Aorta (tissue), 5 donors: ENCODE results near the gene SEMA3F. TPM values are rescaled to one million over a fixed set of nuclear protein-coding genes. Genes with fewer than 3 reads are reported as not detected.

ENCODE experiments used
- ATAC-seq: fragments of 200-7000 bp; cut with Tn5 transposase; one replicate; pipeline ENCODE4 v1.9.1; 2022; ENCODE audit warnings: moderate library complexity; ENCODE audit not compliant: low FRiP score
- DNase-seq, 2 donors: peaks; one replicate each; pipeline ENCODE4 v3.0.0-alpha.2; 2020
- H3K27ac ChIP-seq, 2 donors: one replicate each; pipeline ENCODE4 v1.5.1; 2013; ENCODE audit warnings: low read length in 2 of 2, mild to moderate bottlenecking in 2 of 2, moderate library complexity in 2 of 2, control low read depth in 1 of 2, inconsistent platforms in 1 of 2, low read depth in 1 of 2
- H3K27me3 ChIP-seq, 2 donors: one replicate each; pipeline ENCODE4 v1.6.1; 2013; ENCODE audit warnings: control low read depth in 1 of 2, low read length in 1 of 2, mild to moderate bottlenecking in 1 of 2, moderate library complexity in 1 of 2; ENCODE audit not compliant: insufficient read depth in 2 of 2, control insufficient read depth in 1 of 2
- H3K36me3 ChIP-seq, 2 donors: one replicate each; pipeline ENCODE4 v1.6.1; 2013; ENCODE audit warnings: control low read depth in 1 of 2, low read length in 1 of 2, mild to moderate bottlenecking in 1 of 2; ENCODE audit not compliant: insufficient read depth in 2 of 2, control insufficient read depth in 1 of 2
- H3K4me1 ChIP-seq, 2 donors: one replicate each; pipeline ENCODE4 v1.6.1; 2013; ENCODE audit warnings: low read length in 2 of 2, control low read depth in 1 of 2, mild to moderate bottlenecking in 1 of 2, moderate library complexity in 1 of 2; ENCODE audit not compliant: insufficient read depth in 2 of 2, control insufficient read depth in 1 of 2
- H3K4me3 ChIP-seq, 2 donors: one replicate each; pipeline ENCODE4 v1.5.1; 2013; ENCODE audit warnings: low read length in 2 of 2, control low read depth in 1 of 2, mild to moderate bottlenecking in 1 of 2
- H3K9me3 ChIP-seq: one replicate; pipeline ENCODE4 v1.6.1; 2013; ENCODE audit warnings: mild to moderate bottlenecking, low read length; ENCODE audit not compliant: control insufficient read depth
- WGBS, 2 donors: extraction: QIAGEN DNeasy Blood & Tissue Kit; methylation state at CpG; one replicate each; pipeline ENCODE4 v1.1.7; 2013; 5-methylcytosine and 5-hydroxymethylcytosine counted together
- intact Hi-C, 2 donors: fragments of 100-400 bp; cut with DNase I; formaldehyde crosslinking; loops; one replicate each; pipeline versions ENCODE4 v1.14.2 to v1.15.0; 2022
- long read RNA-seq, 2 donors: library from polyadenylated mRNA; unstranded; transcript quantifications; one replicate each; pipeline ENCODE4 v2.0.0, GENCODE V29; 2020 to 2021
- polyA plus RNA-seq, 2 donors: library from polyadenylated mRNA; stranded (reverse); fragments of 200-250 nt; gene quantifications; one replicate each; pipeline ENCODE4 v1.2.3, GENCODE V29; 2013
- total RNA-seq, 2 donors: library from RNA; stranded (reverse); fragmentation: NEBNext Ultra II Directional; extraction: Animal tissue kit (Norgen Biotek cat#: 25700); gene quantifications; one replicate each; pipeline ENCODE4 v1.2.1, GENCODE V29; 2021
- donor health status: healthy with polysubstance abuse.
- donor health status: Bipolar disorder and iron deficiency.
- donor health status: DM: no; HTN: no; CAD: no.
- donor health status: DM: no; HTN: no; CAD: no.
- donor health status: DM: yes; HTN: yes; CAD: no.

SEMA3F gene
- 10 to 100 TPM; 39.2 to 40.3 TPM for total RNA-seq
- polyA plus RNA-seq, result 10 to 100 TPM; 10.3 to 17.4 TPM
- long read RNA-seq, donor 1, partial matches to known transcripts, result 0 of 3 reads
- long read RNA-seq, donor 1, other reads (novel, unspliced or antisense), result 3 of 3 reads
- long read RNA-seq, donor 2, partial matches to known transcripts, result 5 of 15 reads
- long read RNA-seq, donor 2, other reads (novel, unspliced or antisense), result 10 of 15 reads

DNA sequence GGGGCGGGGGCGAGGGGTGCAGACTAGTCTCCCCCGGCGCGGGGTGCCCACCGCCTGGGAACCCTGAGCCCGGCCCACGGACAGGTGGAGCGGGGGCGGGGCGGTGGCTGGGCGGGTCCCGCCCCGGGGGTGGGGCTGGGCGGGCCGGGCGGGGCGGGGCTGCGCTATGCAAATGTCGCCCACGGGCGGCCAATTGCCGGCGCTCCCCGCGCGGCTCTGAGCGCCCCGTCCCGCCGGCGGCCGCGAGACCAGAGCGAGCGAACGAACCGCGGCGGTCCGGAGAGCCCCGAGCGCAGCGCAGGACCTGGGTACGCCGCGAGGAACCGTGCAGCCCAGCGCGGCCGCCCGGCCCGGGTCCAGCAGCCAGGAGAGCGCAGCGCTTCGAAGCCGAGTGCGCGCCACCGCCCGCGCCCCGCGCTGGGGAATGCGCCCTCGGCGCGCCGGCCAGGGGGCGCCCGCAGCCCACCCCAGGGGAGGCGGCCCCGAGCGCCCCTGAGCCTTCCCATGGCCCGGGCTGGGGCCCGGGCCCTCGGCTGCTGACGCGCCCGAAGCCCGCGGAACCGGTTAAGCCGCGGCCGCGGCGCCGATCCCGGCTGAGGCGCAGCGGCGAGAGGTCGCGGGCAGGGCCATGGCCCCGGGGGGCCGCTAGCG lies at the start of gene SEMA3F:
TSS of gene SEMA3F (plus strand) at position 485 of the 651 bp plus-strand sequence. CDS start 4,299 bp downstream, outside the sequence.
- no peaks in the 10 kb centered on the region for H3K36me3 ChIP-seq
- no peak within 1 kb of the TSS for H3K27ac ChIP-seq
- no peaks in the 10 kb centered on the region for H3K4me1 ChIP-seq
- peak within 1 kb of the TSS; percentile 48 to 64 for H3K4me3 ChIP-seq
- DNase-seq (peak; percentile 67 to 89), ATAC-seq (peak; percentile 63)
- H3K9me3 ChIP-seq, result no peaks in the 10 kb centered on the region
- intact Hi-C loops, result no loop called here
- 0 to 1% methylated on average over 57 to 98 of the region's 98 CpGs for WGBS, 2 donors
- H3K27me3 ChIP-seq, result no peaks in the 10 kb centered on the region

DNA sequence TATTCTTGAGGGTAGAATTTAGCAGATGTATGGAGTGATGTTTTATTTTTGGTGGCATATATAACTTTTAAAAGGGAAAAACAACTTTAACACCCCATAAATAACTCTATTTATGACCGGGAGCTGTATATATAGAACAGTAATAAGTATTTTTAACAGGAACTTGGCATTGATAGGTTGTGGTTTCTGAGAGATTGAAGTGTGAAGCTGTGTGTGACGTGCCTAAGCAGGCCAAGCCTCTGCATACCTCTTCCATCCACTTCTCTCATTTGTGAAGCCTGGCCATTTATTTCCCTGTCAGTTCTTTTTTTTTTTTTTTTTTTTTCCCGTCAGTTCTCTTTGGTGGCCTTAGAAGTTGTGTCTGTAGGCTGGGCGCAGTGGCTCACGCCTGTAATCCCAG lies 43.4 kb upstream of the SEMA3F start:
- intact Hi-C loops, result no loop called here
- no peaks in the 10 kb centered on the region for H3K4me1 ChIP-seq
- 55% methylated on average over 5 of the region's 5 CpGs for WGBS, 2 donors
- ATAC-seq (no peak), DNase-seq (no peak)
- H3K9me3 ChIP-seq, result no peaks in the 10 kb centered on the region
- H3K36me3 ChIP-seq, result peaks cover 23 to 25% of the 10 kb centered on the region in 2 donors
- no peak overlapping the region for H3K27ac ChIP-seq
- H3K27me3 ChIP-seq, result no peaks in the 10 kb centered on the region
- no peak overlapping the region for H3K4me3 ChIP-seq

DNA sequence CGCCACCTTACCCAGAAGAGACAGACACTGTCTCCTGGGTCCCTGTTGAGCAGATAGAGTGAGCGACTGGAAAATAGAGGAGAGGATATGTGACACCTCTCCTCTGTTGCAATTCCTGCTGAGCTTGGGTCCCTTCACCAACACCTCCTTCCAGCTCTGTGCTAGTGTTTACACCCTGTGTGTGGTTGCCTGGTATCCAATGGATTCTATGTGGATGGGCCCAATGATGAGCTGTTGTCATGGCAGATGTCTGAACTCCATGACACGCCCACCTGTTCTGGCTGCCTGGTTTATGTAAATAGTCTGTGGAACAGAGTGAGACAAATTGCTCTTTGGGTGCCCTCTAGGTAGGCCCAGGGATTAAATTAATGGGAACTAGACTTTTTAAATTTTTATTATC lies 42.7 kb upstream of the SEMA3F start:
- intact Hi-C loops, result no loop called here
- no peak overlapping the region for H3K4me3 ChIP-seq
- no peak for DNase-seq
- no peaks in the 10 kb centered on the region for H3K9me3 ChIP-seq
- peaks cover 17 to 24% of the 10 kb centered on the region in 2 donors for H3K36me3 ChIP-seq
- H3K27ac ChIP-seq, result no peak overlapping the region
- WGBS, 2 donors, result 83 to 89% methylated on average over 2 to 3 of the region's 3 CpGs
- no peak for ATAC-seq
- H3K4me1 ChIP-seq, result no peaks in the 10 kb centered on the region
- no peaks in the 10 kb centered on the region for H3K27me3 ChIP-seq

DNA sequence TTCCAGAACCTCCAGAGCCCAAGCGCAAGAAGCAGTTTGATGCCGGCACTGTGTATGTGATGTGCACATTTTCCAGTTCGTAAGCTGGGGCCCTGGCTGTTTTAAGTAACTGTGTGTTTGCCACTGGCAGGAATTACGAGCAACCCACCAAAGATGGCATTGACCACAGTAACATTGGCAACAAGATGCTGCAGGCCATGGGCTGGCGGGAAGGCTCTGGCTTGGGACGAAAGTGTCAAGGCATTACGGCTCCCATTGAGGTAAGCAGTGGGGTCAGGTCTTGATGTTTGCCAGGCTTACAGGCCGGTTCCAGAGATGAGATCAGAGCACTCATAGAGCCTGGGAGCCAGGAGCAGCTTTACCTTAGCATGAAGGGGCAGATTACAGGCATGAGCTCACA lies 38.0 kb upstream of the SEMA3F start:
- no peaks in the 10 kb centered on the region for H3K4me1 ChIP-seq
- no peaks in the 10 kb centered on the region for H3K27me3 ChIP-seq
- H3K36me3 ChIP-seq, result peaks cover 7 to 29% of the 10 kb centered on the region in 2 donors
- intact Hi-C loops, result no loop called here
- no peak overlapping the region for H3K27ac ChIP-seq
- no peaks in the 10 kb centered on the region for H3K9me3 ChIP-seq
- ATAC-seq (no peak), DNase-seq (no peak)
- no peak overlapping the region for H3K4me3 ChIP-seq
- WGBS, 2 donors, result 85 to 86% methylated on average over 8 of the region's 8 CpGs

DNA sequence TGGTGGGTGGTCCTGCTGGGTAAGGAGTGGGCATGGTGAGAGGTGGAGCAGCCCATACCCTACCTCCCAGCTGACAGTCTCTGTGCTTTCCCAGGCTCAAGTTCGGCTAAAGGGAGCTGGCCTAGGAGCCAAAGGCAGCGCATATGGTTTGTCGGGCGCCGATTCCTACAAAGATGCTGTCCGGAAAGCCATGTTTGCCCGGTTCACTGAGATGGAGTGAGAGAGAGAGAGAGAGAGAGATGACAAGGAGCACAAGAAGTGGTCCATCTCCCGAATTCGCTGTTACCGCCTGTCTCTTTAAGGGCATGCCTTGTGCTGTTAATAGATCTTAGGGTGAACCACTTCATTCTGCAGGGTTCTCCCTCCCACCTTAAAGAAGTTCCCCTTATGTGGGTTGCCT lies 36.9 kb upstream of the SEMA3F start:
- Histone ChIP-seq H3K36me3 (peaks cover 7 to 26% of the 10 kb centered on the region in 2 donors), H3K4me1 (no peaks in the 10 kb centered on the region), H3K27me3 (no peaks in the 10 kb centered on the region), H3K27ac (no peak overlapping the region), H3K9me3 (no peaks in the 10 kb centered on the region), H3K4me3 (no peak overlapping the region)
- no peak for DNase-seq
- intact Hi-C loops, result no loop called here
- WGBS, 2 donors, result 83 to 88% methylated on average over 10 of the region's 10 CpGs
- no peak for ATAC-seq

DNA sequence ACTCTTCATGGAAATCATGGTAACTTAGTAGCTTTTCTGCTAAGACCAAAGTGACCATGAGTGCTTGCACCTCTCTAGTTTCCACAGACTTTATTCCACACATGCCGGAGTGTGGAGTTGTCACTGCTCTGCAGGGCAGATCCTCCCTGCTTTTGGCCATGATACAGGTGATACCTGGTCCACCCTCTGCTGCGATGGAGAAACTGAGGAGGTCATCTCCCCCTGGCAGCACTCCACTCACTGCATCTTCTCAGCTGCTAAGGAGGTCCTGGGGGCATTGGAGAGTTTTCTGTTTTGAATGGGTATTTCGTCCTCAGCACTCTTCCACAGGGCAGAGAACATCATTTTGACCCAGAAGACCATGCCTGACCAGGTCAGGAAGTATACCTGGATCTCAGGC lies 35.3 kb upstream of the SEMA3F start:
- H3K36me3 ChIP-seq, result peaks cover 3 to 23% of the 10 kb centered on the region in 2 donors
- no peak overlapping the region for H3K27ac ChIP-seq
- H3K4me3 ChIP-seq, result no peak overlapping the region
- H3K9me3 ChIP-seq, result no peaks in the 10 kb centered on the region
- no peaks in the 10 kb centered on the region for H3K27me3 ChIP-seq
- ATAC-seq, result no peak
- DNase-seq, result no peak
- no peaks in the 10 kb centered on the region for H3K4me1 ChIP-seq
- 73 to 76% methylated on average over 3 of the region's 3 CpGs for WGBS, 2 donors
- intact Hi-C loops, result loop anchor here (2.0 to 10.0 kb wide), 2 partner anchors 69 to 155 kb away; partner anchors contain the start of gene LSMEM2 (in 1 of the 2)

DNA sequence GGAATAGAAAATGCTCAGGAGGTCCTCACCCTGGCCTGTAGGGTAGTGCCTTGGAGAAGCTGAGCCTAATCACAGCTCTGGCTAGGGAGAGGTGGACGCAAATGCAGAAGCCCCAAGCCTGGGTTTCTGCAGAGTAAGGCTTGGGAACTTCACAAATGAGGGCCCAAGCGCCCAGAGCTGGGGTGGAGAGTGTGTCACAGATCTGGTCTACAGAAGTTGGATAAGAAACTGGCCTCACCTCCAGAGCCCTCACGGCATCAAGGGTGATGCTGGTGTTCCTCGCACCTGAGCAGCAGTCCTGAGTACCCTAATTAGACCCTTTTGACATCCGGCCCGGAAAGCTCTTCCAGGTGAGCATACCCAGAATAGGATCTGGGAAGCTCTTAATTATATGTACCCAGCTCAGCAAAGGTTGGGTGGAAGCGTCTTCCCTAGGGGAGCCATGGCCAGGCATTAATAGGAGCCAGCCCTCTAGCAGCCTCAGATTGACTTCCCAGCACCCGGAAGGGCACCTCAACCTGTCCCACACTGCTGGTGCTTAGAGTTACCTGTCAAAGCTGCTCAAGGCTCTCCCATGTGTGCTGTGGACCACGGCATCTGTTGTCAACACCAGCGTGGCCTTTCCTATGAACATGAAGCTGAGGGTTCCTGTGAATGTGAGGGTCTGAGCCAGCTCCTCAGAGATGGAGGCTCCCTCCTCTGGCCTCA lies 34.6 kb upstream of the SEMA3F start:
- no peak for DNase-seq
- H3K4me1 ChIP-seq, result no peaks in the 10 kb centered on the region
- H3K4me3 ChIP-seq, result no peak overlapping the region
- no peak overlapping the region for H3K27ac ChIP-seq
- H3K36me3 ChIP-seq, result peaks cover 3 to 19% of the 10 kb centered on the region in 2 donors
- intact Hi-C loops, result loop anchor here (1.0 to 10.0 kb wide), 3 partner anchors 68 to 154 kb away; partner anchors contain the start of gene LSMEM2 (in 1 of the 2)
- ATAC-seq, result no peak
- H3K27me3 ChIP-seq, result no peaks in the 10 kb centered on the region
- H3K9me3 ChIP-seq, result no peaks in the 10 kb centered on the region
- WGBS, 2 donors, result 64 to 66% methylated on average over 10 of the region's 10 CpGs

DNA sequence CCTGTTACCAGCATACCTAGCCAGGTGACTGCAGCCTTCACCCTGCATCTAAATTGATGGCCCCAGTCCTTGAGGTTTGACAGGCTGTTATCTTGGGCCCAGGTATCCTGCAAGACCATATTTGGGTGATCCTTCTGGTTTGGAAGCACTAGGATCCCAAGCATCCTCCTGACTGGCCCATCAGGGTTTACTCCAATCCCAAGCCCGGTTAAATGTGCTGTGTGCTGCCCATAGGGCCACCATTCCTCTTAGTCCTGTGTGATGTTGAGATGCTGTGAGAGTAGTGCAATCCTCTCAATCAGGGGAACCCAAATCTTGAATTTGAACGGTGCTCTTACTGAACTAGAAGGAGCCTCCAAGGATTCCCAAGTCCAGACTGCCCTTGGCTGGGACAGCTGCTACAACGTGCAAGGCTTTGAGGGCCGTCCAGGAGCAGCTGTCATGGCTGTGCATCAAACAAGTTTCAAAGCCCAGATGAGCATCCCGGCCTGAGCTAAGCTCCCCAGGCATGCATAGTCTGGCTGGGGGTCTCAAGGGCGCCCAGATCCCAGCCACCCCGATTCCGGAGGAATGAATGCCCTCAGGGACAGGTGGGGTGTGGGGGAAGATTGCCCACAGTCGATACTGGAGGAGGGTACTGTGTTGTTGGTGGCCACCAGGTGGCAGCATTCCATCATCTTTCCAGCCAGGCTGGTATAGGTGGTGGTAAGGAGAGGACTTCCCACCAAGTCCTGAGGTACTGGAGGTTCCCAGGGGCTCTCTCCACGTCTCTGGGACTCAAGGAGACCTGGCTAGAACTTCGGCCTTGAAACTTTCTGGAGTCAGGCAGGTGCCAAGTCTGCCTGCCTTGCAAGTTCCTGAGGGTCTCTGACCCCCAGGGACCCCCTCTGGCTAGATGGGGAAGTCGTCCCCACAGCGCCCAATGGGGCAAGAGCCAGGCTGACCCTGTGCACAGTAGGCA lies 33.8 kb upstream of the SEMA3F start:
- no peaks in the 10 kb centered on the region for H3K4me1 ChIP-seq
- peak; percentile 87 for ATAC-seq
- 23% methylated on average over 13 of the region's 13 CpGs for WGBS, 2 donors

More for the DNA sequence above, 33.8 kb upstream of the SEMA3F start:
- intact Hi-C loops, result loop anchor here (1.0 to 10.0 kb wide), 3 partner anchors 67 to 153 kb away; partner anchors contain the start of gene LSMEM2 (in 1 of the 2)
- Histone ChIP-seq H3K27me3 (no peaks in the 10 kb centered on the region), H3K36me3 (peaks cover 3 to 14% of the 10 kb centered on the region in 2 donors), H3K9me3 (no peaks in the 10 kb centered on the region), H3K4me3 (no peak overlapping the region), H3K27ac (no peak overlapping the region)
- peak; percentile 85 to 94 for DNase-seq
